Calu3 (cell line): ENCODE results near the gene RTEL1. TPM values are rescaled to one million over a fixed set of nuclear protein-coding genes. Genes with fewer than 3 reads are reported as not detected.

Source experiments
- BruUV-seq: library from RNA; stranded (reverse); fragments of 400-500 nt; replicated peaks from 2 replicates; lab custom pipeline; 2021; lab: Mats Ljungman, UMichigan
- CTCF ChIA-PET: fragments of 300-600 bp; sonication (Branson Sonifier 250); formaldehyde crosslinking; loops from one replicate; lab custom pipeline; 2022; ENCODE audit warnings: antibody characterized with exemption; lab: Charles Lee
- DNase-seq: peaks from one replicate; pipeline ENCODE4 v3.0.0; 2022
- H3K27ac Mint-ChIP-seq: one replicate; pipeline ENCODE4 v1.8.0; 2022; ENCODE audit warnings: mixed read lengths; ENCODE audit not compliant: unreplicated experiment
- H3K27me3 Mint-ChIP-seq: one replicate; pipeline ENCODE4 v1.8.0; 2022; ENCODE audit warnings: mixed read lengths; ENCODE audit not compliant: unreplicated experiment
- H3K36me3 Mint-ChIP-seq: one replicate; pipeline ENCODE4 v1.8.0; 2022; ENCODE audit warnings: mild to moderate bottlenecking, moderate library complexity, mixed read lengths; ENCODE audit not compliant: insufficient read depth, unreplicated experiment
- H3K4me1 Mint-ChIP-seq: one replicate; pipeline ENCODE4 v1.8.0; 2022; ENCODE audit warnings: mild to moderate bottlenecking, low read depth, mixed read lengths; ENCODE audit not compliant: unreplicated experiment
- H3K4me3 Mint-ChIP-seq: one replicate; pipeline ENCODE4 v1.8.0; 2022; ENCODE audit warnings: mild to moderate bottlenecking, low read depth, moderate library complexity, mixed read lengths; ENCODE audit not compliant: unreplicated experiment
- H3K9me3 Mint-ChIP-seq: one replicate; pipeline ENCODE4 v1.8.0; 2022; ENCODE audit warnings: low read depth, mixed read lengths; ENCODE audit not compliant: unreplicated experiment
- CTCF ChIP-seq: fragments of 200-600 bp; IDR thresholded peaks from one replicate; pipeline ENCODE4 v1.8.0; 2022; ENCODE audit warnings: antibody characterized with exemption; ENCODE audit not compliant: unreplicated experiment
- intact Hi-C: fragments of 100-400 bp; cut with micrococcal nuclease; formaldehyde crosslinking; loops from one replicate; pipeline ENCODE4 v1.10.0; 2022; ENCODE audit not compliant: unreplicated experiment
- total RNA-seq: library from RNA; stranded (reverse); gene quantifications from 2 replicates; pipeline ENCODE4 v1.2.3, GENCODE V29; 2022

RTEL1 gene
- total RNA-seq, 1 experiment from 2014 or later: 39.1 TPM

DNA sequence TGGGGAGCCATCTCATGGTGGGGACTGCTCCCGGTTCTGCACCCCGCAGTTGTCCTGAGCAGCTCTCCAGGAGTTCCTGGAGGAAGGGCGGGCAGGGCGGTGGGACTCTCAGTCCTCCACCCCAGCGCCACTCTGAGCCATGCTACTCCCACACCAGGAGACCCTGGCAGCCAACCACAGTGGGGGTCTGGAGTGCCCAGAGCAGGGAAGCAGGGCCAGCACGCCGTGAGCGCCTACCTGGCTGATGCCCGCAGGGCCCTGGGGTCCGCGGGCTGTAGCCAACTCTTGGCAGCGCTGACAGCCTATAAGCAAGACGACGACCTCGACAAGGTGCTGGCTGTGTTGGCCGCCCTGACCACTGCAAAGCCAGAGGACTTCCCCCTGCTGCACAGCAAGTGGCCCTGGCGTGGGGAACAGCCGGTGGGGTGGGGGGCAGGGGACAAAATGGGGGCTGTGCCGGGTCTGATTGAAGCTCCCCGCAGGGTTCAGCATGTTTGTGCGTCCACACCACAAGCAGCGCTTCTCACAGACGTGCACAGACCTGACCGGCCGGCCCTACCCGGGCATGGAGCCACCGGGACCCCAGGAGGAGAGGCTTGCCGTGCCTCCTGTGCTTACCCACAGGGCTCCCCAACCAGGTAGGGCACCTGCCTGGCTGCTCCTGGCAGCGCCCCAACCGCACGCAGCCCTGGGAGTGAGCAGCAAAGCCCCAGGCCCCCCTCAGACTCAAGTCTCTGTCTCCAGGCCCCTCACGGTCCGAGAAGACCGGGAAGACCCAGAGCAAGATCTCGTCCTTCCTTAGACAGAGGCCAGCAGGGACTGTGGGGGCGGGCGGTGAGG lies 36.7 kb downstream of the RTEL1 start:
- Mint-ChIP-seq H3K4me1 (peaks cover 38% of the 10 kb centered on the region), H3K27ac (peak overlapping the region; percentile 91), H3K9me3 (no peaks in the 10 kb centered on the region), H3K4me3 (no peak overlapping the region), H3K36me3 (peaks cover 96% of the 10 kb centered on the region), H3K27me3 (no peaks in the 10 kb centered on the region)
- BruUV-seq: no TSS peak
- CTCF ChIA-PET: no interaction called here
- TF ChIP-seq CTCF: no peak
- no peak for DNase-seq
- intact Hi-C loops: no loop called here

DNA sequence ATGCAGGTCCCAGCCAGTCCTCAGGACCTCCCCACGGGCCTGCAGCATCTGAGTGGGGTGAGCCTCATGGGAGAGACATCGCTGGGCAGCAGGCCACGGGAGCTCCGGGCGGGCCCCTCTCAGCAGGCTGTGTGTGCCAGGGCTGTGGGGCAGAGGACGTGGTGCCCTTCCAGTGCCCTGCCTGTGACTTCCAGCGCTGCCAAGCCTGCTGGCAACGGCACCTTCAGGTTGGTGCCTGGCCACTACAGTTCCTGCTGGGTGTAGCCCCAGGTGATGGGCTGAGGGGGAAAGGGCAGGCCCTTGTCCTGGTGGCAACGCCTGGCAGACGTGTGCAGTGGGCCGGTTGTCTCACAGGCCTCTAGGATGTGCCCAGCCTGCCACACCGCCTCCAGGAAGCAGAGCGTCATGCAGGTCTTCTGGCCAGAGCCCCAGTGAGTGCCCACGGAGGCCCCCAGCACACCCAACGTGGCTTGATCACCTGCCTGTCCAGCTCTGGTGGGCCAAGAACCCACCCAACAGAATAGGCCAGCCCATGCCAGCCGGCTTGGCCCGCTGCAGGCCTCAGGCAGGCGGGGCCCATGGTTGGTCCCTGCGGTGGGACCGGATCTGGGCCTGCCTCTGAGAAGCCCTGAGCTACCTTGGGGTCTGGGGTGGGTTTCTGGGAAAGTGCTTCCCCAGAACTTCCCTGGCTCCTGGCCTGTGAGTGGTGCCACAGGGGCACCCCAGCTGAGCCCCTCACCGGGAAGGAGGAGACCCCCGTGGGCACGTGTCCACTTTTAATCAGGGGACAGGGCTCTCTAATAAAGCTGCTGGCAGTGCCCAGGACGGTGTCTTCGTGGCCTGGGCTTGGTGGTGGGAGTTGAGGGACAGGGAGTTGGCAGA lies 37.6 kb downstream of the RTEL1 start:
- no peak for TF ChIP-seq CTCF
- Mint-ChIP-seq H3K27me3 (no peaks in the 10 kb centered on the region), H3K27ac (peak overlapping the region; percentile 63), H3K9me3 (no peaks in the 10 kb centered on the region), H3K4me1 (peaks cover 44% of the 10 kb centered on the region), H3K36me3 (peaks cover 96% of the 10 kb centered on the region), H3K4me3 (no peak overlapping the region)
- CTCF ChIA-PET: no interaction called here
- DNase-seq: no peak
- intact Hi-C loops: no loop called here
- no TSS peak for BruUV-seq

DNA sequence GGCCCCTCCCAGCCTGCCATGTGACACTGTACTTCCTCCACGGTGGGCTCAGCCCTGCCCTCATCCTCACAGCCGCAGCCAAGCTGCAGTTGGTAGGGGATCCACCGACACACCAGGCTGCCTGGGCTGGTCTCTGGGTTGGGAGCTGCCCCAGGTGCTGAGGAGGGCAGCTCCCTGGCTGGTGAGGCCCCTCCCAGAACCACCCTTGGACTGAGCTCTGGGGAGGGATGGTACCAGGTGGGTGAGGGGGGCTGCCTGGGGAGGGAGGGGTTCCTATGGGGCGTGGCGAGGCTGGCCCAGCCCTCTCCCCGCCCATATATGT lies 38.2 kb downstream of the RTEL1 start:
- intact Hi-C loops: no loop called here
- BruUV-seq: no TSS peak
- H3K36me3 Mint-ChIP-seq: peaks cover 96% of the 10 kb centered on the region
- H3K27me3 Mint-ChIP-seq: no peaks in the 10 kb centered on the region
- H3K4me3 Mint-ChIP-seq: peak overlapping the region; percentile 30
- no peak for DNase-seq
- H3K4me1 Mint-ChIP-seq: peaks cover 40% of the 10 kb centered on the region
- H3K9me3 Mint-ChIP-seq: no peaks in the 10 kb centered on the region
- CTCF ChIA-PET: no interaction called here
- peak overlapping the region; percentile 63 for H3K27ac Mint-ChIP-seq
- TF ChIP-seq CTCF: no peak

DNA sequence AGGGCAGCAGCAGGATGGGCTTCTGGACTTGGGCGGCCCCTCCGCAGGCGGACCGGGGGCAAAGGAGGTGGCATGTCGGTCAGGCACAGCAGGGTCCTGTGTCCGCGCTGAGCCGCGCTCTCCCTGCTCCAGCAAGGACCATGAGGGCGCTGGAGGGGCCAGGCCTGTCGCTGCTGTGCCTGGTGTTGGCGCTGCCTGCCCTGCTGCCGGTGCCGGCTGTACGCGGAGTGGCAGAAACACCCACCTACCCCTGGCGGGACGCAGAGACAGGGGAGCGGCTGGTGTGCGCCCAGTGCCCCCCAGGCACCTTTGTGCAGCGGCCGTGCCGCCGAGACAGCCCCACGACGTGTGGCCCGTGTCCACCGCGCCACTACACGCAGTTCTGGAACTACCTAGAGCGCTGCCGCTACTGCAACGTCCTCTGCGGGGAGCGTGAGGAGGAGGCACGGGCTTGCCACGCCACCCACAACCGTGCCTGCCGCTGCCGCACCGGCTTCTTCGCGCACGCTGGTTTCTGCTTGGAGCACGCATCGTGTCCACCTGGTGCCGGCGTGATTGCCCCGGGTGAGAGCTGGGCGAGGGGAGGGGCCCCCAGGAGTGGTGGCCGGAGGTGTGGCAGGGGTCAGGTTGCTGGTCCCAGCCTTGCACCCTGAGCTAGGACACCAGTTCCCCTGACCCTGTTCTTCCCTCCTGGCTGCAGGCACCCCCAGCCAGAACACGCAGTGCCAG lies 38.7 kb downstream of the RTEL1 start, which contains the start of gene TNFRSF6B:
TNFRSF6B (plus strand) TSS at position 25 of the 729 bp plus-strand sequence; CDS start at position 141, 116 bp downstream.
- Mint-ChIP-seq H3K4me1 (peaks cover 35% of the 10 kb centered on the region), H3K9me3 (no peaks in the 10 kb centered on the region), H3K27ac (peak within 1 kb of the TSS; percentile 63), H3K4me3 (peak within 1 kb of the TSS; percentile 30), H3K27me3 (no peaks in the 10 kb centered on the region), H3K36me3 (peaks cover 95% of the 10 kb centered on the region)
- intact Hi-C loops: no loop called here
- CTCF ChIA-PET: no interaction called here
- DNase-seq: no peak
- BruUV-seq: no TSS peak
- no peak for TF ChIP-seq CTCF
